ENCODE results near the gene ATP9B. TPM values are rescaled to one million over a fixed set of nuclear protein-coding genes. Genes with fewer than 3 reads are reported as not detected.
"Not testable (repeated sequence)": the region's sequence is repeated elsewhere in the genome, so short reads cannot be mapped to it uniquely, and the experiment has no call there.

Gene ATP9B
- total RNA-seq, 1 donor from 2014 or later: 37.3 TPM

- DNase-seq (ENCODE audit: low spot score): no peak
- H3K4me3 Mint-ChIP-seq (ENCODE audit: unreplicated experiment): no peak overlapping the region
- H3K4me1 Mint-ChIP-seq (ENCODE audit: unreplicated experiment): peaks cover 7% of the 10 kb centered on the region
- H3K27me3 Mint-ChIP-seq (ENCODE audit: unreplicated experiment): peaks cover 2% of the 10 kb centered on the region
- H3K27ac Mint-ChIP-seq (ENCODE audit: unreplicated experiment): no peak overlapping the region
- TF ChIP-seq, protein P1, sequence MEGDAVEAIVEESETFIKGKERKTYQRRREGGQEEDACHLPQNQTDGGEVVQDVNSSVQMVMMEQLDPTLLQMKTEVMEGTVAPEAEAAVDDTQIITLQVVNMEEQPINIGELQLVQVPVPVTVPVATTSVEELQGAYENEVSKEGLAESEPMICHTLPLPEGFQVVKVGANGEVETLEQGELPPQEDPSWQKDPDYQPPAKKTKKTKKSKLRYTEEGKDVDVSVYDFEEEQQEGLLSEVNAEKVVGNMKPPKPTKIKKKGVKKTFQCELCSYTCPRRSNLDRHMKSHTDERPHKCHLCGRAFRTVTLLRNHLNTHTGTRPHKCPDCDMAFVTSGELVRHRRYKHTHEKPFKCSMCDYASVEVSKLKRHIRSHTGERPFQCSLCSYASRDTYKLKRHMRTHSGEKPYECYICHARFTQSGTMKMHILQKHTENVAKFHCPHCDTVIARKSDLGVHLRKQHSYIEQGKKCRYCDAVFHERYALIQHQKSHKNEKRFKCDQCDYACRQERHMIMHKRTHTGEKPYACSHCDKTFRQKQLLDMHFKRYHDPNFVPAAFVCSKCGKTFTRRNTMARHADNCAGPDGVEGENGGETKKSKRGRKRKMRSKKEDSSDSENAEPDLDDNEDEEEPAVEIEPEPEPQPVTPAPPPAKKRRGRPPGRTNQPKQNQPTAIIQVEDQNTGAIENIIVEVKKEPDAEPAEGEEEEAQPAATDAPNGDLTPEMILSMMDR (IDR thresholded peaks at IDR 0.05; ENCODE audit: unreplicated experiment): no peak
- H3K9me3 Mint-ChIP-seq (ENCODE audit: unreplicated experiment): no peaks in the 10 kb centered on the region
- peaks cover 16% of the 10 kb centered on the region for H3K36me3 Mint-ChIP-seq (ENCODE audit: low read depth, unreplicated experiment)
Measured at GRCh38 chr18:79374408-79375171, 305.4 kb downstream of the ATP9B start.

DNA sequence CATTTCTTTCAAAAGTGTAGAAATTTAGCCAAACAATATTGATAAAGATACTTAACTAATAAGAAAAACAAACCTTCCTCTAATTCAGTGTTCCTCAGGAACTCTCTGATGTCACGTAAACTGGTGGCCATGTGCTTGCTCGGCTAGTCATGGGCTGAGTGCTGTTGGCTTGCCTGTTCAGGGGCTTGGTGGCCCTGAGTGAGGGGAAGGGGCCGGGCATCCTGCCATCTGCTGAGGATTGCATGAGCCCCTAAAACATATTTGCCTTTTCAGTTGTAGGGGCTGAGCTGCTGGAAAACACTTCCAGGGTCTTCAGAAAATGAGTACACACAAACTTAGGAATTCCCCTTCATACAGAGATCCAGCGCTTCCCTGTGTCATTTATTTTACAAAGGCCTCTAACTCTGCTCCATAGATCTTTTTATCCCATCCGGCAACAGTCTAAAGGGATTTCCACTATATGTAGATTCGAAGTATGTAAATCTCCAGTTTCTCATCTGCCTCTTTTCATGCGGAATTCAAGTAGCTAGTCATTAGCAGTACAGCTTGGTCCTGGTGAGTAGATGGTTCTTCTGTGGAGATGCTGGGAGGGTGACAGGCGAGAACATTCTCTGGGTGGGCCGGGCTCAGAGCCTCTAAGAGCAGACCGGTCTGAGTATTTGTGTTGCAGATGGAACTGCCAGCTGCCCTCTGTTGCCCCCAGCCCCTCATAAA is 306.4 kb downstream of the ATP9B start:
- H3K27ac Mint-ChIP-seq (ENCODE audit: unreplicated experiment): no peak overlapping the region
- no peaks in the 10 kb centered on the region for H3K9me3 Mint-ChIP-seq (ENCODE audit: unreplicated experiment)
- H3K27me3 Mint-ChIP-seq (ENCODE audit: unreplicated experiment): peaks cover 2% of the 10 kb centered on the region
- TF ChIP-seq, protein P1 (IDR thresholded peaks at IDR 0.05; ENCODE audit: unreplicated experiment): no peak
- peaks cover 6% of the 10 kb centered on the region for H3K4me1 Mint-ChIP-seq (ENCODE audit: unreplicated experiment)
- H3K4me3 Mint-ChIP-seq (ENCODE audit: unreplicated experiment): peak overlapping the region; percentile 34
- H3K36me3 Mint-ChIP-seq (ENCODE audit: low read depth, unreplicated experiment): peaks cover 16% of the 10 kb centered on the region
- no peak for DNase-seq (ENCODE audit: low spot score)

DNA sequence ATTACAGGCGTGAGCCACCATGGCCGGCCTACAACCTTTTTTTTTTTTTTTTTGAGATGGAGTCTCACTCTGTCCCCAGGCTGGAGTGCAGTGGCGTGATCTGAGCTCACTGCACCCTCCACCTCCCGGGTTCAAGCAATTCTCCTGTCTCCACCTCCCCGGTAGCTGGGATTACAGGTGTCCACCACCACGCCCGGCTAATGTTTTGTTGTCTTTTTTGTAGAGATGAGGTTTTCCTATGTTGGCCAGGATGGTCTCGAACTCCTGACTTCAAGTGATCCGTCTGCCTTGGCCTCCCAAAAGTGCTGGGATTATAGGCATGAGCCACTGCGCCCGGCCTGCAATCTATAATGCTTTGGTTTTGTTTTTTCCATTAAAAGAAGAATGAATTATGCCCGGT is 307.5 kb downstream of the ATP9B start:
- not testable (repeated sequence) for H3K9me3 Mint-ChIP-seq (ENCODE audit: unreplicated experiment); H3K27ac Mint-ChIP-seq (ENCODE audit: unreplicated experiment); H3K27me3 Mint-ChIP-seq (ENCODE audit: unreplicated experiment); H3K4me3 Mint-ChIP-seq (ENCODE audit: unreplicated experiment); DNase-seq (ENCODE audit: low spot score); H3K4me1 Mint-ChIP-seq (ENCODE audit: unreplicated experiment)
- H3K36me3 Mint-ChIP-seq (ENCODE audit: low read depth, unreplicated experiment): peaks cover 14% of the 10 kb centered on the region

- H3K27me3 Mint-ChIP-seq (ENCODE audit: unreplicated experiment): peaks cover 2% of the 10 kb centered on the region
- H3K4me1 Mint-ChIP-seq (ENCODE audit: unreplicated experiment): no peaks in the 10 kb centered on the region
- no peak overlapping the region for H3K4me3 Mint-ChIP-seq (ENCODE audit: unreplicated experiment)
- peaks cover 10% of the 10 kb centered on the region for H3K36me3 Mint-ChIP-seq (ENCODE audit: low read depth, unreplicated experiment)
- no peak overlapping the region for H3K27ac Mint-ChIP-seq (ENCODE audit: unreplicated experiment)
- TF ChIP-seq, protein P1 (IDR thresholded peaks at IDR 0.05; ENCODE audit: unreplicated experiment): no peak
- H3K9me3 Mint-ChIP-seq (ENCODE audit: unreplicated experiment): no peaks in the 10 kb centered on the region
- no peak for DNase-seq (ENCODE audit: low spot score)
Measured at GRCh38 chr18:79377187-79377891, 308.1 kb downstream of the ATP9B start.

GRCh38 chr18:79378536-79379250 is 309.5 kb downstream of the ATP9B start:
- Mint-ChIP-seq H3K36me3 (ENCODE audit: low read depth, unreplicated experiment) (peaks cover 8% of the 10 kb centered on the region), H3K27me3 (ENCODE audit: unreplicated experiment) (peaks cover 2% of the 10 kb centered on the region), H3K4me3 (ENCODE audit: unreplicated experiment) (no peak overlapping the region), H3K9me3 (ENCODE audit: unreplicated experiment) (no peaks in the 10 kb centered on the region), H3K4me1 (ENCODE audit: unreplicated experiment) (no peaks in the 10 kb centered on the region), H3K27ac (ENCODE audit: unreplicated experiment) (no peak overlapping the region)
- TF ChIP-seq, protein P1 (IDR thresholded peaks at IDR 0.05; ENCODE audit: unreplicated experiment): peak; percentile 92
- DNase-seq (ENCODE audit: low spot score): peak; percentile 97

Data from endothelial cell (in vitro differentiated cells).